GM21423 (cell line): Measurements from ENCODE around the gene BMPER.

Experiments
- ATAC-seq: cut with Tn5 transposase; IDR thresholded peaks from one replicate; pipeline ENCODE4 v1.9.1; 2021; ENCODE audit warnings: mild to moderate bottlenecking, moderate library complexity; ENCODE audit not compliant: unreplicated experiment

Gene BMPER

GRCh38 chr7:34059136-34059828 is 153.9 kb downstream of the BMPER start:
- no peak for ATAC-seq

- no peak for ATAC-seq
These were observed 155.0 kb downstream of the BMPER start for GRCh38 chr7:34060196-34060947.

GRCh38 chr7:34061149-34061548 is 155.8 kb downstream of the BMPER start:
- ATAC-seq = no peak

GRCh38 chr7:34062341-34062740 is 157.0 kb downstream of the BMPER start:
- ATAC-seq = no peak

GRCh38 chr7:34062826-34063225 is 157.5 kb downstream of the BMPER start:
- no peak for ATAC-seq

- ATAC-seq = no peak
These were observed 159.3 kb downstream of the BMPER start for GRCh38 chr7:34064519-34065158.

GRCh38 chr7:34066411-34066810 is 161.1 kb downstream of the BMPER start:
- ATAC-seq = no peak

GRCh38 chr7:34067005-34067778 is 161.9 kb downstream of the BMPER start:
- ATAC-seq = no peak

GRCh38 chr7:34069676-34070075 is 164.3 kb downstream of the BMPER start:
- no peak for ATAC-seq

GRCh38 chr7:34070511-34071323 is 165.4 kb downstream of the BMPER start:
- ATAC-seq = no peak

- no peak for ATAC-seq
These were observed 168.3 kb downstream of the BMPER start for GRCh38 chr7:34073676-34074075.

GRCh38 chr7:34074421-34074820 is 169.1 kb downstream of the BMPER start:
- ATAC-seq = no peak

- ATAC-seq = no peak
These were observed 170.4 kb downstream of the BMPER start for GRCh38 chr7:34075523-34076370.

GRCh38 chr7:34077168-34077567 is 171.8 kb downstream of the BMPER start:
- no peak for ATAC-seq

- ATAC-seq = no peak
These were observed 173.5 kb downstream of the BMPER start for GRCh38 chr7:34078864-34079263.

- no peak for ATAC-seq
These were observed 175.2 kb downstream of the BMPER start for GRCh38 chr7:34080513-34080912.

- ATAC-seq = no peak
These were observed 176.6 kb downstream of the BMPER start for GRCh38 chr7:34081935-34082334.

- no peak for ATAC-seq
These were observed 178.1 kb downstream of the BMPER start for GRCh38 chr7:34083440-34083839.

GRCh38 chr7:34084651-34085050 is 179.3 kb downstream of the BMPER start:
- no peak for ATAC-seq
